Stimulated activated CD4-positive, alpha-beta T cell treated with anti-CD3 and anti-CD28 coated beads, Interleukin-2, amount 100 ng/mL, for 24 hours (primary cell): ENCODE results near the gene SRM.
"Not testable (repeated sequence)": the region's sequence is repeated elsewhere in the genome, so short reads cannot be mapped to it uniquely, and the experiment has no call there.

Experiments
- DNase-seq, 2 donors: peaks; one replicate each; pipeline ENCODE4 v3.0.0-alpha.2; 2020

SRM gene

DNA sequence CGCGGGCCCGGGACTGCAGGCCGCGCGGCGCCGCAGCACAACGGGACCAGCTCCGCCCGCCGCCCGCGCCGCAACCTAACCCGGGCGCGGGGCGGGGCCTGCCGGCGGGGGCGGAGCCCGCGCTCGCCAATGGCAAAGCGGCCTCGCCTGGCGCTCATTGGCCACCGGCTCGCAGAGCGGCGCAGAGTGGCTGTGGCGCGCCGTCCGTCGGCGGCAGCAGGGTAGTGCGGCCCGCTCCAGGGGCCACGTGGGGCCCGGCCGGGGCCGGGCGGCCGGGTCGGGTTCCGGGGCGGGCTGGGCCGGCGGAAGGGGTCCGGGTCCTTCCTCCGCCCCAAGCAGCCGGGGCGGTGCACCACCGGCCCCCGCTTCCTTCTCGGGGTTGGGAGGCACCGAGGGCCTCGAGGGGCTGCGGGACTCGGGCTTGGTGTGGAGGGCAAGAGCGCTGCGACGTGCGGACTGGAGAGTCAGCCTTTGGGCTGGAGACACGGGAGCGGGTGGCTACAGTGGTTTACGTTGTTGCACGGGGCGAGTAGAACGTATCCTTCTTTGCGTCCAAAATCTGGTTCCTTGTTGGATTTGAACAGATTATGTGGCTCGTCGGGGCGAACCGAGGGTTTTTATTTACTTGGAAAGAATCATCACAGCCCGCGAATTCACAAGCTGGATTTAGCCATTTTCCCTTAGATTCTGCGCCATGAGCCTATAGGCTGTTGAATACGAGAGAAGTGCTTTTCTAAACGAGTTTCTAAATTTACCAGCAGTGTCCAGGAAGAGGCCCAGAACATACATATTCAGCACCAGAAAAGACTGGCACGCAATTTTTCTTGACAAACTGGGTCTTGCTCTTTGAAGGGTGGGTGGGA, at the start of gene SRM:
Gene SRM (minus strand): TSS at position 51 of the 863 bp plus-strand sequence. CDS start 75 bp downstream, outside the sequence.
- peak; percentile 91 to 94 for DNase-seq

DNA sequence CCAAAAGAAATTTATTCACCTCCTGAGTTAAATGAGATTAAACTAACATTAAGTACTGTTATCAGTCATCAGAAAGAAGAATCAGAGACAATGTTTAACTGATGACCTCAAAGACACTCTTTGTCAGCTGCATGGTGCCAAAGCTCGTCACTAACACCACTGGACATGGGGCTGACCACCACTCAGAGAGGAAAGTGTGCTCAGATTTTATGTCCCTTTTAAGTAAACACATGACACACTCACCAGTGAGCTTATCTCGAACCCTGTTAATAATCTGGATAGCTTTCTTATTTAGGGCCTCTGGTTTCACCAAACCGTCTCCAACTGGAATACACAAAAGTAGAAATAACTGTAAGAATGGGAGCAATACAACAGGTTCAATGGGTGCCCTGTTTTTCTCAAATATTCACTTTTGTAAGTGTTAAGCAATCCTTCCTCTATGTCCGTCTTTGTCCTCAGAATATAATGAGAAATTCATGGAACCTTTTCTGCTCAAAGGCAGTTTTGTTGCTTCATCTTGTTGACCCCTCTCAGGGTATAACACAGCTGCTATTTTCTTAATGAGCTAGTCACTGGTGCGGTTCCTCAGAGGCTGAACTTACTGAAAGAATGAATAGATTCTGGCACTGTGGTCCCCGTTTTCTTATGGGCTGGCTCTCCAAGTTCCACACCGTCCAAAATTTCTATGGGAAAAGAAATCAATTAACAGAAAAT, 49.4 kb upstream of the SRM start:
- no peak for DNase-seq

DNA sequence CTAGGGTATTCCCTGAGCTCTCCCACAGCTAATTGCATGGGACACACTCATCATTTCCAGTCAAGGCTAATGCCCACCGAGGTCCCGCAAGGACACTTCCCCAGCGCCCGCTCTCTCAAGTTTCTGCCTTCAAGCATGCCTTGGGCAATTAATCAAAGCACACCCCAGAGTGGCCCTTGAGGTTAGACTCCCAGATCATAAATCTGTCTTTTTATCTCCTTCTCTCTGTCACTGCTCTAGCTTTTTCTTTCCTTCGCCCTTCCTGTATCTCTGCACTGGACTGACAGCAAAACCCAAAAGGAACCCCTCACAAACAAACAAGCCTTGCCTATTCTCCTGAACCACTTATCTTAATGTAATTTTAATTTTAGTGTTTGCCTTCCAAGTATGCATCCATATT, 47.8 kb upstream of the SRM start:
- DNase-seq = no peak

DNA sequence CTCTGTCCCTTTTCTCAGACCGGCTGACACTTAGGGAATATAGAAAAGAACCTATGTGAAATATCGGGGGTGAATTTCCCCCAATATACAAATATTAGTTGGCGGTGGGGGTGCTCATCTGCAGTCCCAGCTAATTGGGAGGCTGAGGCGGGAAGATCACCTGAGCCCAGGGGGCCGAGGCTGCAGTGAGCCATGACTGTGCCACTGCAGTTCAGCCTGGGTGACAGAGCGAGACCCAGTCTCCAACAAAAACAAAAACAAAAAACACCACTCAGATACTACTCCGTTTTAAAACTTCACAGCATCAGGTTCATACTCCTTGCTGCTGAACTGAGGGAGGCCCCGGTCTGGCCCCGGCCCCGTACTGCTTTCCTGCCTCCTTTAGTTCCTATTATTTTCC, 45.8 kb upstream of the SRM start:
- DNase-seq = no peak

DNA sequence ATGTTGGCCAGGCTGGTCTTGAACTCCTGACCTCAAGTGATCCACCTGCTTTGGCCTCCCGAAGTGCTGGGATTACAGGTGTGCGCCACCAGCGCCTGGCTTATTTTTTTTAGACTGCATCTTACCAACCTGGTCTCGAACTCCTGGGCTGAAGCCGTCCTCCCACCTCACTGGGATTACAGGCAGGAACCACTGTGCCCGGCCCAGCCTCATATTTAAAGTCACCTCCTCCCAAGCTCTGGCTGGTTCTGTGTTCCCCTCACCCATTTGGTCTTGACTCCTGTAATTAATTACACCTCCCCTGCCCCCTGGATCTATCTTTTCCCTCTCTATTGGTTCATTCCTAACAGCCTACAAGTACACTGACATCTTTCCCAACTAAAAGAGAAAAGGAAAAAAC, 41.5 kb upstream of the SRM start:
- no peak for DNase-seq

DNA sequence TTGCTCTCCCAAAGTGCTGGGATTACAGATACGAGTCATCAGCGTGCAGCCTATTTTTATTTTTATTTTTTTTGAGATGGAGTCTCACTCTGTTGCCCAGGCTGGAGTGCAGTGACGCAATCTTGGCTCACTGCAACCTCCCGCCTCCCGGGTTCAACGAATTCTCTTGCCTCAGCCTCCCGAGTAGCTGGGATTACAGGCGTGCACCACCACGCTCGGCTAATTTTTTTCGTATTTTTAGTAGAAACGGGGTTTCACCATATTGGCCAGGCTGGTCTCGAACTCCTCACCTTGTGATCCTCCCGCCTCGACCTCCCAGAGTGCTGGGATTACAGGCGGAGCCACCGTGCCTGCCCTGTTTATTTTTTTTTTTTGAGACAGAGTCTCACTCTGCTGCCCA, 41.0 kb upstream of the SRM start:
- not testable (repeated sequence) for DNase-seq

DNA sequence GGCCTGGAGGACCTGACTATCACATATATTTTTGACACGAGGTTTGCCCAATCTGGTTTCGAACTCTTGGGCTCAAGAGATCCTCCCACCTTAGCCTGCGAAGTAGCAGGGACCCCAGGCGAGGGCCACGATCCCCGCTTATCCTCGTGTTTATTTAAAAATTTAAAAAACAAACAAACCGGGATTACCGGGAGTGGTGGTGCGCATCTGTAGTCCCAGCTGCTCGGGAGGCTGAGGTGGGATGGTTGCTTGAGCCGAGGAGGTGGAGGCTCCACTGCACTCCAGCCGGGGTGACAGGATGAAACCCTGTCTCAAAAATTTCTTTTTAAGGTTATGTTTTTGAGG, 40.3 kb upstream of the SRM start:
- no peak for DNase-seq

DNA sequence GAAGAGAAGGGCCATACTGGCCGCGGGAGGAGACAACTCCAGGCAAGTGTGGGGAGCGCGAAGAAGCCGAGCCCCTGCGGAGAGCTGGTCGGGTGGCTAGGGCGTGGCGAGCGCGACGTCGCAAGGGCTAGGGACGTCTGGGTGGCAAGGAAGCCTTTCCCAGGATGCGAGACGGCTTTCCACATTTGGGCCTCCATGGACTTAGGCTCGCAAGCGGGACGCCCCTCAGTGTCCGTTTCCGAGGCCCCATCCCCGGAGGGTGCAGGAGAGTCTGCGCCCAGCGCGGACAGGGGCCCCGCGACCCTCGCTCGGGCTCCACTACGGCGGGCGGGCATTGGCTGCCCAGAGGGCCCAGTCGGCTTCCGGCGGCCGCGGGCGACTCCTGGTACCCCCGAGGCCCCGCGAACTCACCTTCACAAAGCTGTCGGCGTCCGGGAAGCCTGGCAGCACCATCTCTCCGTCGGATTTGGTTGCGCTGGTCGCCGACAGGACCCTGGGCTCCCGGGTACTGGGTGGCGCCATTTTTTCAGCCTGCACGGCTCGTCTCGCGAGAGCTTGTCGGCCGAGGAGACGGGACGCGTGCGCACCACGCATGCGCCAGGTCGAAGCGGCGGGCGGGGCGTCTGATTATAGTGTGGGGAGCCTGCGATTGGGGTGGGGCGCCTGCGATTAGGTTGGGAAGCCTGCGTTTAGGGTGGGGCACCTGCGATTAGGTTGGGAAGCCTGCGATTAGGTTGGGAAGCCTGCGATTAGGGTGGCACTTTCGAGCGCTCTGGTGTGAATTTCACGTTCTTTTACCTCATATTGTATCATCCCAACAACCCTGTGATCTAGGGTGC, 39.7 kb upstream of the SRM start, which contains the start of gene EXOSC10:
Gene EXOSC10 (minus strand): TSS at position 560 of the 839 bp plus-strand sequence. CDS start 38 bp downstream, at position 522.
- DNase-seq = peak; percentile 95 to 97

DNA sequence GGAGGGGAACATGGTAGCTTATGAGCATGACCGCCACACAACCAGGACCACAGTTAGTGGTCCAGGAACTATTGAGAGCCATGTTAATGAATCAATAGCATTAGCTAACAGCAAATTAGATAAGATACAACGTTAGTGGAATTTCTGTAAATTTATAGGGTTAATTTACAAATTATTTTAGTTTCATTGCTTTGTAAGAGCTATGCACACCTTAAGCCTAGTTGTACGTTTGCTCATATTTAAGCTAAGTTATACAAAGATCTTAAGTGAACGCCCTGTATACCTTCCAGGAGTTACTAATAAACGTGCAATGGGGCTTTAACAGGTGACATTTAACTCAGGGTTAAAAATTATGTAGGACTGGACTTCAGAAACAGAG, 39.1 kb upstream of the SRM start:
- DNase-seq = no peak

DNA sequence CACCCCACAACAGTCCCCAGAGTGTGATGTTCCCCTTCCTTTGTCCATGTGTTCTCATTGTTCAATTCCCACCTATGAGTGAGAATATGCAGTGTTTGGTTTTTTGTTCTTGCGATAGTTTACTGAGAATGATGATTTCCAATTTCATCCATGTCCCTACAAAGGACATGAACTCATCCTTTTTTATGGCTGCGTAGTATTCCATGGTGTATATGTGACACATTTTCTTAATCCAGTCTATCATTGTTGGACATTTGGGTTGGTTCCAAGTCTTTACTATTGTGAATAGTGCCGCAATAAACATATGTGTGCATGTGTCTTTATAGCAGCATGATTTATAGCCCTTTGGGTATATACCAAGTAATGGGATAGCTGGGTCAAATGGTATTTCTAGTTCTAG, 24.0 kb upstream of the SRM start:
- not testable (repeated sequence) for DNase-seq

DNA sequence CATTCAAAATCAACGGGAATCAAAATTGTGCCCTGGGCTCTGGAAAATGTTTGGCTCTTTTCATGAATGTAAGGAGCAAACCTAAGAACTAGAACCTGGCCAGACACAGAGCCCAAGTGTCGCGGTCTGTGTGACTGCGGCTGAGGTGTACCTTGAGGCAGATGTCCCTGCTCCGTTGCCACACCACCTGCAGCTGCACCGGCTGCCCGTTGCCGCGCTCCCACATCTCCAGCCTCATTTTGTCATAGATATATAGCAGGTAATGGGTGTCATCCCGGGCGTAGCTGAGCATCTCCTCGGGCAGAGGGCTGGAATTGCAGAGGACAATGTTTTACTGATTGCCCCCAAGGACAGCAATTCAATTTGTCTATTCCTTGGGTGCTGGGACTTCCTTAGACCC, 21.1 kb upstream of the SRM start:
- DNase-seq = no peak

DNA sequence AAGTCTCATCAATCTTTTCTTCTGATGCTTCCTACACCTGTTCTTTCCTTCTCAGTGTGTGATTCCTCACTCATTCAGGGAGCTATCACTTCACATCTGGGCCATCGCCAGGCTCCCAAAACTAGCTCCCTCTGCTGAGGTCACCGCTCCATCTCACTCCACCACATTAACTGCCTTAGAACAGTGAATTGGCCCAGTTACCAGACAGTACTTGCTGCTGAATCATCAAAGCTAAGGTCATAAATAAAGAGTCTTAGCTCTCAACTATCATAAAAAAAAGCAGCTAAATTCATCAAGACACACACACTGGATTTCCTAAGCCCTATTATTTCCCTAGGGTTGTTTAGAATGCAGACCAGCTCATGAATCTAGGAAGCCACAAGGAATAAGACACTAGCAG, 18.8 kb upstream of the SRM start:
- DNase-seq = no peak

DNA sequence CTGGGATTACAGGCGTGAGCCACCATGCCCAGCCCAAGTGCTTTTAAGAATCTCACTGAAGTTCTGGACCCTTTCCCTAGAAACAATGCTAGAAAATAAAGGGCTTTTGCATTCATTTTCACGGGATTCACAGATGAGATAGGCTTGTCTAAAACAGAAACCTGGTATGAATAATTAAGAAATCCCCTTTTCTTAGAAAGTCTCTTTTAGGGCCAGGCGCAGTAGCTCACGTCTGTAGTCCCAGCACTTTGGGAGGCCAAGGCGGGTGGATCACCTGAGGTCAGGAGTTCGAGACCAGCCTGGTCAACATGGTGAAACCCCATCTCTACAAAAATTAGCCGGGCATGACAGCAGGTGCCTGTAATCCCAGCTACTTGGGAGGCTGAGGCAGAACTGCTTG, 13.6 kb upstream of the SRM start:
- DNase-seq = not testable (repeated sequence)

DNA sequence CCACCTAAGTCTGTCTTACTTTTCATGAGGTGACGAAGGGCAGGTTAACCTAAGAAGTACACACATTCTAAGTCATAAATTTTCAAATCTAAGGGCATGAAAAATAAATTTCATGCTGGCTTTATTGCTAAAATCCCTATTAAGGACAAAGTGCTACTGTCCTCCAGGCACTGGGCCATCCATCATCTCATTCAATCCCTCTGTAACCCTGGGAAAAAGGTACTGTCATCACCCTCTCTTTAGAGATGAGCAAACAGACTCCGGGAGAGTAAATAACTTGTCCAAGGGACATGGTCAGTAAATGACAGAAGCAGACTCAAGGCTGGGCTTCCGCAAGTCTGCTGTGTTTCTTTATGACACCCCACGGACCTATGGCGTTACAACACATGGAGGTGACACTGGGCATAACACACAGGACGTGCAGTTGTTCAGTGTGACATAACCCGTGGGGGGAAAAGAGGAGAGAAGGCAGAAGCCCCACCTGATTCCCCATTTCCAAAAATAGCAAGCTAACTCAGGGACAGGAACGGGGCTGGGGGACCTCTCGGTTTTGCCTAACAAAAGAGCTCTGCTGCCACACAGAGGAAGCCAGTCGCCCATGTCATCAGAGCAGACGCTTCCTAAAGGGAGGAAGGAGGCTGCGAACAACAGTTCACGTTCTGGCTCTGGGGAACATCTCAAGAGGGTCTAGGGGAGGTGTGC, 12.5 kb upstream of the SRM start:
- no peak for DNase-seq

DNA sequence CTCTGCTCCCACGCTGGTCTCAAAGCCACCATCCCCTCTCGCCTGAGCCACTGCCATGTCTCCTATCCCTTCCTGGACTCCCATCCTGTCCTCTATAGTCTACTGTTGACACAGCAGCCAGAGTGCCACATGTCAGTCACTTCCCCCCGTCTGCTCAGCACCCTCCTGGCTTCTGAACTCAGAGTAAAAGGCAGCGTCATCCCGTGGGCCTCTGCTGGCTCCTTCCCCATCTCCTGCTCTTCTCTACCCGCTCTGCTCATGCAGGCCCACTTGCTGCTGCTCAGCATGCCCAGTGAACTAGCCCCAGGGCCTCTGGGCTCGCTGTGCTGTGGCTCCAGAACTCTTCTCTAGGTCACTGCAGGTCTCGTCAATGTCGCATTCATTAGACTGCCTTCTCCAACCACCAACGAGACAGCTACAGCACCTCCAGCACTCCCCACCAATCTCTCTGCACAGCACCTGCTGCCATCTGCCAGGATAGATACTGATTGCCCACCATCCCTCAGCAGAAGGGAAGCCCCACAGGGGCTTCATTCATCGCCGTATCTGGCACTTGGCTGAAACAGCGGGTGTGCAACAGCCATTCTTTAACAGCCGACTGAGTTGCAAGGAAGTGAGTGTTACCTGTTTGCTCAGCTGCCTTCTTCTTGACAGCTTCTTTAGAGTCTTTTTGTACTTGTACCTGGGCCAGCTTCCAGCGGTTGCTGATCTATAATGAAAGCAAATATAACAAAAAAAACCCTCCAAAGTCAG, 11.8 kb upstream of the SRM start:
- no peak for DNase-seq

DNA sequence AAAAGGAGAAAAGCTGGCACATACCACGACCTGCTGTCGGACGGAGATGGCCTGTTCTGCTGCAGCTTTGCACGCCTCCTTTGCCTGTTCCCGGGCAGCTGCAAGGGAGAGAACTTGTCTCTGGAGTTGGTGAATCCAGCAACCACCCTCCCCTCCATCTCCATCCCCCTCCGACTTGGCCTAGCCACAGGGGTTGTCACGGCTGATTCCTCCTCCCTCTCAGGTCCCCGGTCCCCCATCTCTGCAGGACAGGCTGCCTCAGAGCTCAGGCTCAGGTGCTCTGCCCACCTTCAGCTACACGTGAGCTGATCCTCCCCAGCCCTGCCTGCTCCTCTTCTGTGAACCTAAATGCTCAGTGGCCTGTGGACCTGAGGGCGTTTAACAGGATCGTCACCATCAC, 11.1 kb upstream of the SRM start:
- DNase-seq = no peak

DNA sequence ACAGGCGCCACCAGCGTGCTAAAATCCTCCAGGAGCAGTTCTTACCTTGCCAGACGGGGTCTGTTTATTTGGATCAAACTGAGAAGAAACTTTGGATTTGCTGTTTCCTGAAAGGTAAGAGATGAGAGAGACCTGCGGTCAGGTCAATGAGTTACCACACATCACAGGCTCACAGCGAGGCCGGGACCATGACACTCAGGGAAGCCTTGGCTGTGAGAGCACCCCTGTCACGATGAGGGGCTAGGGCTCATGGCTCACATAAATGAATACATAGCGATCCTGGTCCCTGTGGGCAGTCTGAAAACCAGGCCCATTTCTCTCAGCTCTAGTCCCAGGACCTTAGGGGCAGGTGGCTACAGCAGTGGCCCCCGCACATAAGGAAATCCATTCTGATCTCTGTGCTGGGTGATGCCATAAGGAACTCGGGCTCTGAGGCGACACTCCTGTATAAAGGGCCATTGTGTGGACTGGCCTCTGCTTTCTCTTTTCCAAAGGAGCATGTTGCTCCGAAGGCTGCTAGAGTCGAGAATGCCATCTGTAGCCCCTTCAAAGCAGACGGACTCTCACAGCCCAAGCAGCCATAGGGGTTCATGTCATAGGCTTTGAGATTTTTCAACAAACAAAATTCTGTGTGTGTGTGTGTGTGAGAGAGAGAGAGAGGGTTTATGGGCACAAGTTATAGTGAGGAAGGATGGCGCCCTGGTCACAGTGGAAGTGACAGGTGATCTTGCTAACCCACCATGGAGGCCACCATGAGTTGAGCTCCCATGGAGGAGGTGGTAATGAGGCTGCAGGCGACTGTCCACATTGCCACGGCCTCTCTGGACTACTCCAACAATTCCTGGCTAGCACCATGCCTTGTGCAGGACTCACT, 9.0 kb upstream of the SRM start:
- no peak for DNase-seq

DNA sequence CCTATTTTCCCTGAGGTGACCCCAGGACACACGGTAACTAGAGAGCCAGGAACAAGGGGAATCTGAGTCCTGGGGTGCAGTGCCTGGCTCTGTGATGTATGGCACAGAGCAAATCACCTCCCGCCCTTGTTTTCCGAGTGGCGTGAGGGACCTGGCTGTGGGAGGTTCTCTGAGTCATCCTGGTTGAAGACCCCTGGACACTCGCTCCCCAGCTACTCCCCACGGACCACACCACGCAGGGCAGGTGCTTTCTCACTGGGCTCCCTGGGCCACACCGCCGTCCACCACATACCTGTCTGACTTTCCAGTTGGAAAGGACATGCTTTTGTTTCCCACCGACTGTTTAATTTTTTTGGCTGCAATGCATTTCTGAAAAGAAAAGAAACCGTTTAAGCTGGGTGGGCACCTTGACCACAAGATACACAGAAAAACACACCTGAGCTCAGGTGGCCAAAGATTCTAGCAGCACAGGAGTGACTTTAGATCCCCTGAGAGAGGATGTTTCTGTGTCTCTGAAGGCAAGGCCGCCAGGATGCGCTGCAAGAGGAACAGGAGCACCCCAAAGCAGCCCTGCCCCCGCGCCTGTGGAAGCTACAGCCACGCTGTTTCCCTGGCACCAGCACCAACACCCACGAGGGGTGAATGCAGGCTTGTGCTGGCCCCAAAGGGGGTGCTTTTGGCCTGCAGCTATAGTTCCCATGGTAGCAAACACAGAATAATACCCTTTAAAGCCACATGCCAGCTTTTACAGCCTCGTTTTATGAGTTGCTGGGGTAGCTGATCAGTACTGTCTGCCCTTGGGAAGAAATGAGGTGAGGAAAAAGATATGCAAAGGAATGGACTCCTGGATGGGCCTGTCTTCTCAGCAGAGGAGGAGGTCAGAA, 8.1 kb upstream of the SRM start:
- no peak for DNase-seq

DNA sequence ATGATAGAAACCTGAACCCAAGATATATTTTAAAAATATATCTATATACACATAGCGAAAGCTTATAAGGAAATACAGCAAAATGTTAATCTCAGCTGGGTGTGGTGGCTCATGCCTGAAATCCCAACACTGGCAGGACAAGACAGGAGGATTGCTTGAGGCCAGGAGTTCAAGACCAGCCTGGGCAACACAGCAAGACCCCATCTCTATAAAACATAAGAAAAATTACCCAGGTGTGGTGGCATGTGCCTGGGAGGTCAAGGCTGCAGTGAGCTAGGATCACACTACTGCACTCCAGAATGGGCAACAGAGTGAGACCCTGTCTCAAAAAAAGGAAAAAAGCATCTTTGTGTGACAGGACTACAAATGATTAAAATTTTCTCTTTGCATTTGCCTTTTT, 6.0 kb upstream of the SRM start:
- no peak for DNase-seq

DNA sequence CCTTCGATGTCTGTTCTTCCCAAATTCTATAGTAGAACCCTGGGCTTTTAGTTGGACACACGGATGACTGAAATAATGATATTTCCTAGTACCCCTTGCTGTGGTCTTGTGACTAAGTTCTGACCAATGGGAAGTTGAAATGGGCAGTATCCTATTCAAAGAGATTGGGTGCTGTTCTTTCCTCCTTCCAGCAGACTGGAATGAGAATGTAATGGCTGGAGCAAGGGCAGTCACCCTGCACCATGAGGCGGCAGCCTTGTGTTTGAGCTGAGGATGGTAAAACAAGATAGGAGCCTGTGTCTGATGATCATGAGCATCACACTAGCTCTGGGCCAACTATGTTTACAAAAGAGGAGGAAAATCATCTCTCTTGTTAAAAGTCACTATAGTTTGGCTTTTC, 5.1 kb upstream of the SRM start:
- no peak for DNase-seq
